ENCODE results near the gene CHD6.
A peak's percentile ranks its signal among the peaks of the same experiment; 100 is the strongest.

Gene CHD6

DNA sequence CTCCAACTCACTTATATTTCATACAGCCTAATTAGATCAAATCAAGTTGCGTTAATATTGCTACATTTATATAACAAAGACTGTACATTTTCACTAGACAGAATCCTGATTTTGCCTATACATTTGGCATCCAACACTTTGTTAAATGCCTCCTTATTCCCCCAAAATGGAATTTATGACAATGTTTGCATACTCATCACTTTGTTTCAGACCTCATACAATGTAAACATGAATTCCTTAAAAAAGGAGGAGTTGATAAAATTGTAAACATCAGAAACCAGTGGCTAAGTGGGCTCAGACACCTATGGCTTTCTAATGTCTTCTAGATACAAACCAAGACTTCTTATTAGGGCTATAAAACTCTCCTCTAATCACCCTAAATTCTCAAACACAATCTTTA is 87.3 kb downstream of the CHD6 start:
- Histone ChIP-seq H3K4me1 (ENCODE audit: control insufficient read depth, insufficient read depth, low read length) (no peaks in the 10 kb centered on the region), H3K27ac (ENCODE audit: low read length) (no peak overlapping the region), H3K9ac (ENCODE audit: low read length in 2 of 2) (no peak overlapping the region), H3K9me3 (ENCODE audit: control insufficient read depth in 2 of 2, low read length in 2 of 2) (no peaks in the 10 kb centered on the region), H3K27me3 (ENCODE audit: control insufficient read depth in 1 of 2, insufficient read depth in 2 of 2, low read length in 2 of 2) (no peaks in the 10 kb centered on the region), H3K4me3 (ENCODE audit: low read length in 2 of 2) (no peak overlapping the region), H3K36me3 (ENCODE audit: control insufficient read depth in 2 of 2, insufficient read depth in 2 of 2, low read length in 2 of 2) (peaks cover 10 to 13% of the 10 kb centered on the region in 2 donors)

DNA sequence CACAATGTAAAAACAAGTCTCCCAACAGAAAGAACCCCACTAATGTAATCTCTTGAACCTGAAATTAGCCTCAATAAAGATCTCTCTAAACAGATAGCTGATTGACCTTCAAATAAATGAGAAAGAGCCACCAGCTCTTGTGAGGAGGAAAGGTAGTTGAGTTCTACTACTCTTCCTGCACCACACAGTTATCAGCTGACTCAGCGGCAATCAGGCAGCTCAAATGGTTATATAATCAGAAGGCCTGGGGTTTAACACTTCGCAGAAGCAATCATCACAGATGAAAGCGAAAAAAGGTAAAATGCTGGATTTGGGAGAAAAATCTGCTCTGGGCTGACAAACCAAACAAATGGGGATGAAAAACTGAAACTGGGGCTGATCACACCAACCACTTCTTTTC is 91.8 kb downstream of the CHD6 start:
- no peak overlapping the region for H3K4me3 ChIP-seq (ENCODE audit: low read length in 2 of 2)
- no peak overlapping the region for H3K27ac ChIP-seq (ENCODE audit: low read length)
- peaks cover 5% of the 10 kb centered on the region for H3K4me1 ChIP-seq (ENCODE audit: control insufficient read depth, insufficient read depth, low read length)
- H3K9me3 ChIP-seq (ENCODE audit: control insufficient read depth in 2 of 2, low read length in 2 of 2) = no peaks in the 10 kb centered on the region
- H3K27me3 ChIP-seq (ENCODE audit: control insufficient read depth in 1 of 2, insufficient read depth in 2 of 2, low read length in 2 of 2) = no peaks in the 10 kb centered on the region
- peaks cover 0 to 3% of the 10 kb centered on the region in 2 donors for H3K36me3 ChIP-seq (ENCODE audit: control insufficient read depth in 2 of 2, insufficient read depth in 2 of 2, low read length in 2 of 2)
- H3K9ac ChIP-seq (ENCODE audit: low read length in 2 of 2) = no peak overlapping the region

DNA sequence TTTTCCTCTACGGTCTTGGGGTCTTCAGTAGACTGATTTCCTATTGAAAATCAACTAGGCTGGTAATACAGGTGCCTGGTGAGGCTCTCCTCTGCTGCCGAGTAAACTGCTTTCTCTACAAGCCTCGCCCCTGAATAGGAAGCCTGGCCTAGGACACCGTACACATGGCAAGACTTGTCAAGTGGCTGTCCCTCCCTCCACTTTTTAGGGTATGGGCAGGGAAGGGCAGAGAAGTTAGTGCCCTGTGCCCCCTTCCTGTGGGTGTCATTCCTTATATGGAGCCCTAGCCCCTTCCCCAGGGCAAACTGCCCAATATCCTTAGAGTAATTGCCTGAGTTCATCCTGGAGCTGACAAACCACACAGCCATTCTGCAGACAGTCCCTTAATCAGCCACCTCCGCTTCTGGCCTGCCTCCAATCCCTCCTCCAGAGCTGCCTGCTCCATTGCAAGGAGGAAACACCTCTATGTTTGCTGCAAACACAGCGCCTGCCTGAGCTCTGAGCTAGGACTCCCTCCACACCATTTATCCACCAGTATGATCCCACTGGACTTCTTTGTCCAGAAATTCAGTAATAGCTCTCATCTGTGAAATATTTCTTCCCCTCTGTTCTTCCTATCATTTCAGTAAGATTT is 93.1 kb downstream of the CHD6 start:
- no peak overlapping the region for H3K9ac ChIP-seq (ENCODE audit: low read length in 2 of 2)
- H3K4me3 ChIP-seq (ENCODE audit: low read length in 2 of 2) = peak overlapping the region; percentile 1 to 16
- peaks cover 5% of the 10 kb centered on the region for H3K4me1 ChIP-seq (ENCODE audit: control insufficient read depth, insufficient read depth, low read length)
- H3K9me3 ChIP-seq (ENCODE audit: control insufficient read depth in 2 of 2, low read length in 2 of 2) = no peaks in the 10 kb centered on the region
- H3K27ac ChIP-seq (ENCODE audit: low read length) = no peak overlapping the region
- H3K27me3 ChIP-seq (ENCODE audit: control insufficient read depth in 1 of 2, insufficient read depth in 2 of 2, low read length in 2 of 2) = no peaks in the 10 kb centered on the region
- H3K36me3 ChIP-seq (ENCODE audit: control insufficient read depth in 2 of 2, insufficient read depth in 2 of 2, low read length in 2 of 2) = peaks cover 0 to 5% of the 10 kb centered on the region in 2 donors

DNA sequence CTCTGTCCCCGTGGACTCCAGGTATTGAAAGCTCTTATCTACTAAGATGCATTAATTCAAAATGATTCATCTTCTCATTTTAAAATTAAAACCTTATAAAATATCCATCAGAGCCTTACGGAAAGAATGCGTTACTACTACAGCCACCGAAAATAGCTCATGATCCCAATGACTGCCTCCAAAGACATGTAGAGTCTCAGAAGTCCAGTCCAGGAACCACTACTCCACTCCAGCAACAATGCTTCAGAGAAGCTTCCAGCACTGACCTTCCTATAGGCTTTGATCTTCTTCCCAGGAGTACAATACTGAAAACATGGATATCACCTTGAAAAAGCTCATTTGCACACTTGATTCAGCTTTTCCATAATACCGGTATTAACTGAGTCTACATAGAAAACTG is 94.3 kb downstream of the CHD6 start:
- no peaks in the 10 kb centered on the region for H3K9me3 ChIP-seq (ENCODE audit: control insufficient read depth in 2 of 2, low read length in 2 of 2)
- no peak overlapping the region for H3K4me3 ChIP-seq (ENCODE audit: low read length in 2 of 2)
- H3K36me3 ChIP-seq (ENCODE audit: control insufficient read depth in 2 of 2, insufficient read depth in 2 of 2, low read length in 2 of 2) = peaks cover 0 to 5% of the 10 kb centered on the region in 2 donors
- H3K27me3 ChIP-seq (ENCODE audit: control insufficient read depth in 1 of 2, insufficient read depth in 2 of 2, low read length in 2 of 2) = no peaks in the 10 kb centered on the region
- no peak overlapping the region for H3K27ac ChIP-seq (ENCODE audit: low read length)
- H3K9ac ChIP-seq (ENCODE audit: low read length in 2 of 2) = no peak overlapping the region
- H3K4me1 ChIP-seq (ENCODE audit: control insufficient read depth, insufficient read depth, low read length) = peaks cover 5% of the 10 kb centered on the region

DNA sequence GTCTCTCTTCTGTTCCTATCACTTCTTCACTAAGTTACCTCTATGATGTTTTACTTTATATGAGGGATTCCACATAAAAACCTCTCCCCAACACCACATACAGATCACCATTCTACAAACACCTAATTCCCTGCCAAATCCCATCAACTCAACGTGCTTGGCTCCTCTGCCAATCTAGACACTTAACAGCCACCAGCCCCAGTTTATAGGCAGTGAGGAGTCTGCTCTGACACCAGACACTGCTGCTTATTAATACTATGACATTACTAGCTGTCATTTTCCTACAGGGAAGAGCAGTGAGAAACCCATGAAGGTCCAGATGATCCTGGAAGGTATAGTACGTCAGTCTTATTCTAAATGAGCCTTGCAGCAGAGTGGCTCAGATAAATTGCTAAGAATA is 104.3 kb downstream of the CHD6 start:
- no peaks in the 10 kb centered on the region for H3K27me3 ChIP-seq (ENCODE audit: control insufficient read depth in 1 of 2, insufficient read depth in 2 of 2, low read length in 2 of 2)
- H3K4me3 ChIP-seq (ENCODE audit: low read length in 2 of 2) = no peak overlapping the region
- H3K9me3 ChIP-seq (ENCODE audit: control insufficient read depth in 2 of 2, low read length in 2 of 2) = no peaks in the 10 kb centered on the region
- no peak overlapping the region for H3K27ac ChIP-seq (ENCODE audit: low read length)
- no peak overlapping the region for H3K9ac ChIP-seq (ENCODE audit: low read length in 2 of 2)
- H3K4me1 ChIP-seq (ENCODE audit: control insufficient read depth, insufficient read depth, low read length) = peaks cover 27% of the 10 kb centered on the region
- peaks cover 5 to 11% of the 10 kb centered on the region in 2 donors for H3K36me3 ChIP-seq (ENCODE audit: control insufficient read depth in 2 of 2, insufficient read depth in 2 of 2, low read length in 2 of 2)

DNA sequence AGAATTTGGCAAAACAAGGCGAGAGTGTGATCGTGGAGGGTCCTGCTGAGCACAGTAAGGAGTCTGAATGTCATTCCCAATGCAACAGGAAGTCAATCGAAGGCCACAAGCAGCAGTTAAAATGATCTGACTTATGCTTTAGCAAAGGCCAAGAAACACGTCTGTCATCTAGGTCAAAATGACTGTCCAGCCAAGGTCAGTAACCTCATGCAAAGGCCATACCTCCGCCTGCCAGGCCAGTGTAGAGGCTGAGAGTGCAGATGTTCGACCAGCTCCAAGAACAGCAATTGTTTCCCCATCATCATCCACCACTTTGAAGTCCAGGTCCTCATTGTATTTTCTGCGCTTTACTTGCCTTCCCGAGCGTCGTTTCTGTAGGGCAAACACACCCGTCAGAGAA is 105.6 kb downstream of the CHD6 start:
- Histone ChIP-seq H3K9ac (ENCODE audit: low read length in 2 of 2) (no peak overlapping the region), H3K4me3 (ENCODE audit: low read length in 2 of 2) (no peak overlapping the region), H3K27ac (ENCODE audit: low read length) (no peak overlapping the region), H3K9me3 (ENCODE audit: control insufficient read depth in 2 of 2, low read length in 2 of 2) (no peaks in the 10 kb centered on the region), H3K36me3 (ENCODE audit: control insufficient read depth in 2 of 2, insufficient read depth in 2 of 2, low read length in 2 of 2) (peaks cover 5 to 11% of the 10 kb centered on the region in 2 donors), H3K27me3 (ENCODE audit: control insufficient read depth in 1 of 2, insufficient read depth in 2 of 2, low read length in 2 of 2) (no peaks in the 10 kb centered on the region), H3K4me1 (ENCODE audit: control insufficient read depth, insufficient read depth, low read length) (peaks cover 36% of the 10 kb centered on the region)

DNA sequence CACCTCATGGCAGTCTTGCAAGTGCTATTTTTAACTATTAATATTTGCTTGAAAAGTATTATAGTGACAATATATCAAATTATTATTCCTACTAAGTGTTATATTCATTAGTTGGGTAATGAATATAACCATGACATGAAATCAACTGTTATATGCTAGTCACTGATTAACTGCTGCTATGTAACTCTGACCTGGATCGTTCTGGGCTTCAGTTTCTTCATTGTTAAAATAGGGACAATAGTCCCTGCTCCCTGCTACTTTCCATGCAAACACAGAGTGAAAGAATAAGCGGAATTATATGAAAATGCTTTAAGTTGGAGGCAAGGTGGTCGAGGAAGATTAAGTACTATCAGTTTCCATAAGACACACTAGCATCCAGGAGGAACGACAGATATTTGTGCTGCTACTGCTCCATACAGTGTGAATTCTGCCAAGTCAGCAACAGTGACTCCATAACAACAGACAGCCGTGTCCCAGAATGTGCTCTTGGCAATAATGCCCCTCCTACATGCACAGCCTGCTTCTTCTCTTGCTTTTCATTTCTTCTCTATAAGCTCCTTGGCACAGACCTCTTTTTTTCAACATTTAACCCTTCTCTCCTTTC is 107.2 kb downstream of the CHD6 start:
- Histone ChIP-seq H3K4me3 (ENCODE audit: low read length in 2 of 2) (no peak overlapping the region), H3K4me1 (ENCODE audit: control insufficient read depth, insufficient read depth, low read length) (peaks cover 36% of the 10 kb centered on the region), H3K9ac (ENCODE audit: low read length in 2 of 2) (no peak overlapping the region), H3K9me3 (ENCODE audit: control insufficient read depth in 2 of 2, low read length in 2 of 2) (no peaks in the 10 kb centered on the region), H3K36me3 (ENCODE audit: control insufficient read depth in 2 of 2, insufficient read depth in 2 of 2, low read length in 2 of 2) (peaks cover 5 to 11% of the 10 kb centered on the region in 2 donors), H3K27ac (ENCODE audit: low read length) (peak overlapping the region; percentile 66), H3K27me3 (ENCODE audit: control insufficient read depth in 1 of 2, insufficient read depth in 2 of 2, low read length in 2 of 2) (no peaks in the 10 kb centered on the region)

DNA sequence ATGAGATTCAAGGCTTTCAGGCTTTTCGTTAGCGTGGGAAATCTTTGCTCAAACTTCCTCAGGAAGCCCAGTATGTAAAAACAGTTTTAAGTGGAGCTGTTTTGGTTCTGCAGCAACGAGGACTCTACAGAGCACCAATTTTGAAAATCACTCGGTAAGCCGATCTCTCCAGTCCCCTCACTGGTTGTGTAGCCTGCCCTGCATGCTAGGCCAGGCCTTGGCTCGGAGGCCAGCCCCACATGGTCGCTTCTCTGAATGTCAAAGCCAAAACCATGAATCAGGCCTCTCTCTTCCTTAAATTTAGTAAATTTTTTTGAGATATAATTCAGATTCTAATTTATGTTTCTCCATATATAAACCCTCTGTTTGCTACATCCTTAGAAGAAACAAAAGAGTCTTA is 108.0 kb downstream of the CHD6 start:
- peaks cover 5 to 11% of the 10 kb centered on the region in 2 donors for H3K36me3 ChIP-seq (ENCODE audit: control insufficient read depth in 2 of 2, insufficient read depth in 2 of 2, low read length in 2 of 2)
- H3K9me3 ChIP-seq (ENCODE audit: control insufficient read depth in 2 of 2, low read length in 2 of 2) = peaks cover 0 to under 1% of the 10 kb centered on the region in 2 donors
- H3K27ac ChIP-seq (ENCODE audit: low read length) = peak overlapping the region; percentile 66
- H3K9ac ChIP-seq (ENCODE audit: low read length in 2 of 2) = peak overlapping the region in 1 of 2 donors; percentile 37
- peaks cover 34% of the 10 kb centered on the region for H3K4me1 ChIP-seq (ENCODE audit: control insufficient read depth, insufficient read depth, low read length)
- H3K27me3 ChIP-seq (ENCODE audit: control insufficient read depth in 1 of 2, insufficient read depth in 2 of 2, low read length in 2 of 2) = no peaks in the 10 kb centered on the region
- H3K4me3 ChIP-seq (ENCODE audit: low read length in 2 of 2) = peak overlapping the region in 1 of 2 donors; percentile 36

DNA sequence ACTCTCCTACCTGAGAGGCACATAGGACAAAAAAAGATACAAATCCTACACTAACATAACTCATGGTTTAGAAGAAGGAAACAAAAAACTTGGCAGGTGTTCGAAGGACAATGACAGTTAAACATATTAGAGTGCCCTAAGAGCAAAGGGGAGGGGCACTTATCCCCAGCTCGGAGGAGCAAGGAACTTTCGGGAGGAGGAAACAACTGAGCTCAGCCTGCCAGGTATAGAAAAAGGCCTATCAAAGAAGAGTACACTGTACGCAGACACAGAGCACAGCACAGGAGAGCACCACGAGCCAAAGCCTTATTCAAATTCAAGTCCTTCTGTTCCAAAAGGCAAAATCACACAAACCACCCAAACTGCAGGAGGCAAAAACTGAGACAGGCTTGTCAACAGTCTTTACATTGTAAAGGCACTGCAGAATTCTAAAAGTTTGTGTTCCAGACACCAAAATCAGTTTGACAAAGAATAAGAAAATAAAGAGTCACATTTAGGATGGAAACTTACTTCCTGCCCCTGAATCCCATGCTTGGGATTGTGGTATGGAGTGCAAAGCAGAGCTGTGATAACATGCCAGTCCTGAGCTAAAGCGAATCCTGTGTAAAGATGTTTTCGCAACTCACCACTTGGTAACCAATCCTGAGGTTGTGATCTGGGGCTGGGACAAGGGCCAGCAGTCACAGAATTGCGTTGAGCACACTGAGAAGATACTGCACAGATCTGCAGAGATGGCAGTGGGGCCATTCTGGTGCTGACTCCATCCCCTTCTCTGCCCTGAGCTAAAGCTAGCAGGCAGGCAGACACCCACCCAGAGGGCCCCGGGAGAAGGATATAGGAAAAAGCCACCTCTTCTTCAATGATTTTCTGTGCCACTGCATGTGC is 108.6 kb downstream of the CHD6 start:
- Histone ChIP-seq H3K9me3 (ENCODE audit: control insufficient read depth in 2 of 2, low read length in 2 of 2) (peaks cover 0 to 5% of the 10 kb centered on the region in 2 donors), H3K9ac (ENCODE audit: low read length in 2 of 2) (peak overlapping the region; percentile 2 to 37), H3K27ac (ENCODE audit: low read length) (peak overlapping the region; percentile 66), H3K36me3 (ENCODE audit: control insufficient read depth in 2 of 2, insufficient read depth in 2 of 2, low read length in 2 of 2) (peaks cover 5 to 9% of the 10 kb centered on the region in 2 donors), H3K4me1 (ENCODE audit: control insufficient read depth, insufficient read depth, low read length) (peaks cover 31% of the 10 kb centered on the region), H3K27me3 (ENCODE audit: control insufficient read depth in 1 of 2, insufficient read depth in 2 of 2, low read length in 2 of 2) (no peaks in the 10 kb centered on the region), H3K4me3 (ENCODE audit: low read length in 2 of 2) (peak overlapping the region in 1 of 2 donors; percentile 36)

DNA sequence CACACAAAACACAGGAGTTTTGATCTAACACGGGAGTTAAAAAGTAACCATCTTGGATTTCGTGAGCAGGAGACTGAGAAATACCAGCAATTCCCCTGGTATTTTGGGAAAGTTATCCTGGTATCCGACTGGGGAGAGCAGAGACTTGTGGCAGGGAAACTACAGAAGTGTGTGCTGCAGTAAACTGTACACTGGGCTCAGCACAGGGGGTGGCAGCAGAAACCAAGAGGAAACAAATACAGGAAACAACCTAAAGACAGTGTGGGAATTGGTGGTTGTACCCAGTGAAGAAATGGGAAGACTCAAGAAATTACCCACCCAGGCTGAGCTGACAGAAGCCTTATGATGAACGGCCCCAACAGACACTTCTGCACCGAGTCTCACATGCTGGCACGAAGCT is 109.8 kb downstream of the CHD6 start:
- Histone ChIP-seq H3K4me1 (ENCODE audit: control insufficient read depth, insufficient read depth, low read length) (peaks cover 30% of the 10 kb centered on the region), H3K4me3 (ENCODE audit: low read length in 2 of 2) (peak overlapping the region in 1 of 2 donors; percentile 30), H3K36me3 (ENCODE audit: control insufficient read depth in 2 of 2, insufficient read depth in 2 of 2, low read length in 2 of 2) (peaks cover 4 to 6% of the 10 kb centered on the region in 2 donors)

More for the DNA sequence above, 109.8 kb downstream of the CHD6 start:
- Histone ChIP-seq H3K9me3 (ENCODE audit: control insufficient read depth in 2 of 2, low read length in 2 of 2) (peaks cover 0 to 5% of the 10 kb centered on the region in 2 donors), H3K27me3 (ENCODE audit: control insufficient read depth in 1 of 2, insufficient read depth in 2 of 2, low read length in 2 of 2) (no peaks in the 10 kb centered on the region), H3K27ac (ENCODE audit: low read length) (peak overlapping the region; percentile 46), H3K9ac (ENCODE audit: low read length in 2 of 2) (peak overlapping the region in 1 of 2 donors; percentile 29)
